OCI-M2 (cell line): Measurements from ENCODE around the gene TOM1L2.

ENCODE experiments used
- DNase-seq: peaks from one replicate; lab custom pipeline; 2025; ENCODE audit not compliant: unreplicated experiment; lab: John Stamatoyannopoulos, UW

Gene TOM1L2

GRCh38 chr17:17902376-17902775, 69.8 kb downstream of the TOM1L2 start:
- DNase-seq = no peak

DNA sequence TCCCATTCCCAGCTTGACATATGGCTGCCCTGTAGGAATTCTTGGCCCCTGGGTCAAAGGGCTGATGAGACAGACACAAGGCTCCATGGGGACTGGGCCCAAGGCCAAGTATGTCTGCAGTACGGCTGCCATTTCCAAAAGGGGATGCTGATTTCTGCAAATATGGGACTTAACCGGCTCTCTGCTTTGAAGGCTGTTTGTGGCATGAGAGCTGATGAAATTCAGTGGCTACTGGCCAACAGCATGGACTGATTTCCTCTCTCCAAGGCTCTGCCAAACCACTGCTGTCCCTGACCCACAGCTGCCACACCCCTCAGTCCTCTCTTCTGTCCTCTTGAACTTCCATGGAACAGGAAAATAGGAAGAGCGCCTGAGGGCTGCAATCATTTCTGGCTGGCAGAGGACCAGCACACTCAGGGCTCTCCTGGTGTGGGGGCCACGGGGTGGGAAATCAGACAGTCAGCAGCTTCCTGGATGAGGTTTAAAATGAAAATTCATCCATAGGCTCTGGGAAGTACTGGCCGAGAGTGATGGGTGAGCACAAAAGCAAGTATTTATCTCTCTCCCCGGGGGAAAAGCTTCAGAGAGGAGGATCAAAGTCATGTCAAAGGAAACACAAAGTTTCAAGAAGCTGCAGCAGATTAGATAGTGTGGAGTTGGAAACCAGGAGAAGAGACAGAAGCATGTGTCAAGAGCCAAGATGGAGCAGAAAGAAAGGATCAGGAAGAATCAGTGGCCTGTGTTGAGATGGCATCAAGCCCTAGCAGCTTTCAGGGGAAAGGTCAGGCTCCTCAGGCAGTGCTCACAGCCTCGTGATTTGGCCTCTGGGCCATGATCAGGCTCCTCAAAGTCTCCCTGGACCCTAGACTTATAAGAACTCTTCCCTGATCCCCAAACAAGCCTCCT, 71.3 kb downstream of the TOM1L2 start:
- DNase-seq = no peak

DNA sequence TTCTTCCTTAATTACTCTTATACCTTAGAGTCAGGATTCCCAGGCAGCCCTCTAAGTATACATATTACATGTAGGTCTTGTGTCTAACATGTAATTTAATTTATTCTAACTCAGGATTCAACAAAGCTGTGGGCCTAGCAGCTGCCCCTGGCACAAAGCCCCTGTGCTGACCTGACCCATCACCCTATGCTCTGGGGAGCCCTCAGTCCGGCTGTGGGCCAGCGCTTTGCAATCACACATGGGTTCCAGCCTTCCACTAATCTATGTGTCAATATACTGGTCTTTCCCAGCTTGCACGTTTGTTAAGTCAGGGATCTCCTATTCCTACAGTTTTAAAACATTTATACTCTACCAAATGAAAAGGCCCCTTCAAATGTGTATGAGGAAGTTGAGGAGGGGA, 72.7 kb downstream of the TOM1L2 start:
- DNase-seq = no peak

DNA sequence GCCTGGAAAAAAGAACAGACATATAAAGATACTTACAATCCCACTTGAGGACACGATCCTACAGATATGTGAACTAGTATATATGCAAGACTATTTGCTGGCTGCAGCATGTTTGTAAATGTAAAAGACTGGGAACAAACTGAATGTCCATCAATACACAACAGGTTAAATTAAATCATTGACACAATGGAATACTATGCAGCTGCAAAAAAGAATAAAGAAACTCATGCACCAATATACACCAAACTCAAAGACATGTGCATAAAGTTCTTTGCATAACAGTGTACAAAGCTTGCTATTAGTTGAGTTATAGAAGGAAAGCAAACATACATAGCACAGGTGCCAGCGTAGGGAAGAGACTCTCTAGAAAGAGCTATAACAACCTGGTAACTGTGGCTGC, 73.5 kb downstream of the TOM1L2 start:
- no peak for DNase-seq

DNA sequence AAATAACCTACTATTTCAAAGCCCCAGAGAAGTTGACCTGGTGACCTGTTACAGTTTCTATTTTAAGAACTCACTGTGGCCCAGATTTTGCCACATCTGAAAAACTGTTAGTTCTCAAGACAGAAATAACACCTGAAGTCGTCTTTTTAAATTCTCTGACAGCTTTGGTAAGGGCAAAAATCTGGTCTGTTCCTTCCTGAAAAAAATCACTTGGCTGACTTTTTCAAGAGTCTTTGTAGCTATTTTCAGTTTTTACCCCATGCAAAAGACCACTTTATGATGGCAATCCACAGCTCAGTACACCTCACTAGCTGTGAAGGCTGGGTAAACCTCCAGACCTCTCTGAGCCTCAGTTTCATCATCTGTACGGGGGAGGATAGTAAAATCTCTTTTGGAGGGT, 74.8 kb downstream of the TOM1L2 start:
- no peak for DNase-seq

GRCh38 chr17:17896746-17897145, 75.5 kb downstream of the TOM1L2 start:
- no peak for DNase-seq

DNA sequence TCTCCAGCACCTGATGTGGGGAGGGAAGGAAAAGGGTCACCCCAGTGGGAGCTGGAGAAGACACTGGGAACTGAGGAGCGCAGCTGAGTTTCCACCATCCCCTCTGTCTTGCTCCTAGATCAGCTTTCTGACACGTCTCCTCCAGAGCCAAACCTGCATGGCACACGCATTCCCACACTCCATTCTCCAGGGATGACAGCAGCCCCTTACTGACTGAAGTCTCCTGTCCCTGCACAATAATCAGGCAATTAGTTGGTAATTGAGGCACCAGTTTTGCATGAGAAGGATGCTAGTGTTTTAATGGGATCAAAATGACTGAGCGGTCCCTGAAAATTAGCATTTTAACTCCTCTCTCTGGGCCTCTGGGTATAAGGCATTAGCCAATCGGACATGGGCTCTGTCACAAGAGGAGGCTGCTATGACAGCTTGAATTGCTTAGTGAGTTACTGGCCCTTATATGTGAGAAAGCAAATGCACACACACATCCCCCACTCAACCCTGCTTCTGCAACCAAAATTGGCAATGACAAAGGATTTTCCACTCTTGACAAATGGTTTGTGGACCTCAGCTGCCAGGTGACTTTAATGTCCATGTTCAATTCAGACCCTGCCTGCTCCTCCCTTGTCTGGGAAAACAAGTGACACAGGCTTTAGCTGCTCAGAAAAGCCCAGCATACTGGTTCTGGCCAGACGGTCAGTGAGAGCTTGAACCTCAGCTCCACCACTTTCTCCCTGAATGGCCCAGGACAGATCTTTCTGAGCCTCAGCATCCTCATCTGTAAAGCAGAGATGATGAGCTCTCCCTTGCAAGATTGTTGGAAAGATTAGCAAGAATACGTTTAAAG, 78.2 kb downstream of the TOM1L2 start:
- DNase-seq = no peak

DNA sequence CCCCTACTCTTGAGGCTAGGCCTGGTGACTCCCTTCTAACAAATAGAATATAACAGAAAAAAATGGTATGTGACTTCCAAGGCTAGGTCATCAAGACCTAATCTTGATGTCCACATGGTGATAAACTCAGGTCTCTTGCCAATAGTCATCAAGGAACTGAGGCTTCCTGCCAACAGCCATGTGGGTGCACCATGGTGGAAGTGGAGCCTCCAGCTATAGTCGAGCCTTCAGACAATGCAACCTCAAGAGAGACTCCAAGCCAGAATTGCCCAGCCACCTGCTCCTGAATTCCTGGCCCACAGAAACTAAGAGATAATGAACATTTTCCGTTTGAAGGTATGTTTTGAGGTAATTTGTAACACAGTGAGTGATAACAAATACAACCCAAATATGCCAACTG, 79.5 kb downstream of the TOM1L2 start:
- no peak for DNase-seq

GRCh38 chr17:17892009-17892408, 80.2 kb downstream of the TOM1L2 start:
- DNase-seq = no peak

- DNase-seq = no peak
Measured at GRCh38 chr17:17890773-17891759, 81.1 kb downstream of the TOM1L2 start.

DNA sequence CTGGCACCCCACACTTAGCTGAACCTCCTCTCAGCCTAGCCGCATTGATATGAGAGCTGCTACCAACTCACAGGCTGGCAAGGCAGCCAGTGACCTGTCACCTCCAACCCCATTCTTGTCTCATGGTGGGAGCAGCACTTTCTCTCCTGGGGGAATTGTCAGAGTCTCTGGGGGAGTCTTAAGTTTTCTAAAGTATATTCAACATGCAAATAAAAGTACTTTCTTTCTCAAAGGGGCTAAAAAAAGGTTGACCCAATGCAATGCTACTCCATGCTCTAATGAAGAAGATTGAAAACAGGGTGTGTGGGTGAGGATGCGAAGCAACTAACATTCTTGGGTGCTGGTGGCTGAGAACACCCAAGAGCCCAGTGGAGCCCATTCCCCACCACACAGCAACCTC, 82.3 kb downstream of the TOM1L2 start:
- no peak for DNase-seq

DNA sequence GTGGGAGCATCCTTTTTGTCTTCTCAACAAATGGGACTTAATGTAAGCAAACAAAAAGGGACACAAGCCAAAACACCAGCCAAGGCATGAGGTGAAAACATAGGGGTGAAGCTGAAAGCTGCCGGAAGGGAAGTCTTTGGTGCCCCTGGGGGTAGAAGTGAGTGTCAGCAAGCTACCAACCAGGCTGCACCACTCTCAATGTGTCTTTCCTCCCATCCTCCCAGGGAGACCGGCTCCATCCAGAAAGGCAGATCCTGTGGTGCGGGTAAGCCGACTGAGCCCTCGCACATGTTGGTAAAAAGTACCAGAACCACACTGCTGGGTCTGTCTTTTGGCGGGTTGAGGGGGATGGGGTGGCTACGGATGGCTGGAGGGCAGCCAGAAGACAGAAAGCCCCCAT, 83.4 kb downstream of the TOM1L2 start:
- DNase-seq = no peak

- no peak for DNase-seq
Measured at GRCh38 chr17:17888371-17888770, 83.8 kb downstream of the TOM1L2 start.

DNA sequence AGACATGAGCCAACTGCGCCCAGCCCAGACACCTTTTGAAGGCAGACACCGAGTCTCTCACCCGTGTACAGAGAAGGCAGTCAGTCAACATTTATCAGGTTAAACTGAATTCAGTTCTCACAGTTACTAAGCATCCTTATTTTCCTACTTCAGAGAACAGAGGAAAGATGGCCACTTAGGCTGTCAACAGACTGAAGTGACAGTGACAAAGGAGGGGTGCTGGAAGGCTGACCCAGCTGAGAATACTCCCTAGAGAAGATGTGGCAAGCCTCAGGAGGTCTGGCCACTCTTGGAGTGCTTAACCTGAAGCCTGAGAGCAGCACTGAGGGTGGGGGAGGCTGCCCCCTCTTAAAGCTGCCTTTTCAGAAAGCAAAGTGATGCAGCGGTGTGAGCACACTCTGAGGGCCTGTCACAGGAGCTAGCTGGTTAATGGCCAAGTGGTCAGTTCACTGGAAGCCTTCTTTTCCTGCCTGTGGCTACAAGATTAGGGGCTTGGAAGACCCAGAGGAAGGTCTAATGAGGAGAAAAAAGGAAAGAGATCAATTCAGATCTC, 84.4 kb downstream of the TOM1L2 start:
- DNase-seq = no peak

- no peak for DNase-seq
Measured at GRCh38 chr17:17886726-17887125, 85.5 kb downstream of the TOM1L2 start.

- no peak for DNase-seq
Measured at GRCh38 chr17:17886226-17886625, 86.0 kb downstream of the TOM1L2 start.

DNA sequence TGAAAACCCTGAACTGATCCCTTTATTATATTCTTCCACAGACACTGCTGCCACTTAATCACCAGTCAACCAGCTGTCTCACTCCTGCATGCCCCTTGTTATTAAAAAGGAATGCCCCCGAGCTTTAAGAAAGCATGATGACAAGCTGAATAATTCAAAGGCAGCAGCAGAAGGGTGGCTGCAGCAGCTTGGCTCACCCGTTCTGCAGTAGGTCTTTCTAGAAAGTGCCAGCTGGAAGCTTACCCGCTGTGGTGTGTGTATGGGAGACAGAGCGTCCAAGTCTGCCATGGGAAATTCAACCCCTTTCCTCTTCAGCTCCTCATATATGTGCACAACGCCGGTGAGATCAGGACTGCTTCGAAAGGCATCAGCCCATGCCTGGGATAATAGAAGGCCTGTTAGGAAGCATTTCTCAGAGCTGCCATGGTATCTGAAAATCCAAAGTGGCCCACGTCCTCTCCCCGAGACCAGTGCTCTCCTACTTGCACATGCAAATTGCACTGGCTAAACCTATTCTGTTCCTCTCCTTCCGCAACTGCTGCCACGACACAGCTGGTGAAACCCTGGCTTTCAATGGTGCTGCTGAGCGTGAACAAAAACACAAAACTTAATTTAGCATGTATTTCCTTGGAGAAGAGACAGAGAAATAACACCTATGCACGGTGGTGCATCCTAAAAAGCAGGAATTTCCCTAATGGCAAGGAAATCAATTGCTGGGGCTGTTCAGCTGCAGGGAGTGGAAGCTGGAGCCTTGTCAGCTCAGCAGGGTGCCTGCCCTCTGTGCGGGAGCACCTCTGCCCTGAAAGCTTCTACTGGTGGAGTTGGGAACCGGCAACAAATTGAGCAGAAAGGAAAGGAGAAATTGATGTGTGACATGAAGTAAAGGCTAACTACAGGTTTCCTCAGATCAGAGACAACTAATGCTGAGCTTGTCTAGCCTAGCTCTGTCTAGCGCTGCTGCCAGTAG, 87.5 kb downstream of the TOM1L2 start:
- no peak for DNase-seq

GRCh38 chr17:17883801-17884200, 88.4 kb downstream of the TOM1L2 start:
- DNase-seq = no peak

GRCh38 chr17:17882082-17882581, 90.1 kb downstream of the TOM1L2 start:
- no peak for DNase-seq
